Measurements from ENCODE around the gene IFITM2.
"Not testable (repeated sequence)": the region's sequence is repeated elsewhere in the genome, so short reads cannot be mapped to it uniquely, and the experiment has no call there.

Gene IFITM2

GRCh38 chr11:282171-282570 is 25.4 kb upstream of the IFITM2 start:
- TF ChIP-seq CTCF (IDR thresholded peaks at IDR 0.05; ENCODE audit: low read depth, low read length, missing control alignments) = no peak
- no peak overlapping the region for H3K4me3 ChIP-seq (ENCODE audit: low read depth, low read length)
- DNase-seq (ENCODE audit: low read depth) = no peak
- in situ Hi-C loops (cut with HindIII; ENCODE audit: low sequenced_read_pairs) = no loop called here

GRCh38 chr11:282630-283360 is 24.8 kb upstream of the IFITM2 start:
- TF ChIP-seq CTCF (IDR thresholded peaks at IDR 0.05; ENCODE audit: low read depth, low read length, missing control alignments) = no peak
- in situ Hi-C loops (cut with HindIII; ENCODE audit: low sequenced_read_pairs) = no loop called here
- H3K4me3 ChIP-seq (ENCODE audit: low read depth, low read length) = no peak overlapping the region
- no peak for DNase-seq (ENCODE audit: low read depth)

DNA sequence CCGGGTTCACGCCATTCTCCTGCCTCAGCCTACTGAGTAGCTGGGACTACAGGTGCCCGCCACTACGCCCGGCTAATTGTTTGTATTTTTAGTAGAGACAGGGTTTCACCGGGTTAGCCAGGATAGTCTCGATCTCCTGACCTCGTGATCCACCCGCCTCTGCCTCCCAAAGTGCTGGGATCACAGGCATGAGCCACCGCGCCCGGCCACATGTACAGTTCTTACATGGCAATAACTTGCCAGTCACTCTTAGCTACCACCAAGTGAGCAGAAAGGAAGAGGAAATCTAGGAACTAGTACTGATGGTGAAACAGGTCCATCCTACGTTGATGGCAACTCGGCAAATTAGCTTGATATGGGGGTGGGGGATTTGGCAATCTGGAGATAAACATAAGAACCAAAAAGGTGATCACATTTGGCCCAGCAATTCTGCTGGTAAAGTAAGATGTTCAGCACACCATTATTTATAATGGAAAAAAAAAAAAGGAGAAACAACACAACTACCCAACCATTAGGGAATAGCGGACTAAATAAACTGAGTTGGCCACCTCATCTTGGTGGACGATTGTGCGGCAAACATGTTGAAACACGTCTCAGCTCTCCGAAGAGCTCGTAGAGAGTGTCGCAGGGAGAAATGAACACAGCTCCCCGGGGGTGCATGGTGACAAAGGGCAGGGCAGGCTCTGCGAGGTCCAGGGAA is 24.1 kb upstream of the IFITM2 start:
- no peak for DNase-seq (ENCODE audit: low read depth)
- in situ Hi-C loops (cut with HindIII; ENCODE audit: low sequenced_read_pairs) = no loop called here
- TF ChIP-seq CTCF (IDR thresholded peaks at IDR 0.05; ENCODE audit: low read depth, low read length, missing control alignments) = no peak
- no peak overlapping the region for H3K4me3 ChIP-seq (ENCODE audit: low read depth, low read length)

DNA sequence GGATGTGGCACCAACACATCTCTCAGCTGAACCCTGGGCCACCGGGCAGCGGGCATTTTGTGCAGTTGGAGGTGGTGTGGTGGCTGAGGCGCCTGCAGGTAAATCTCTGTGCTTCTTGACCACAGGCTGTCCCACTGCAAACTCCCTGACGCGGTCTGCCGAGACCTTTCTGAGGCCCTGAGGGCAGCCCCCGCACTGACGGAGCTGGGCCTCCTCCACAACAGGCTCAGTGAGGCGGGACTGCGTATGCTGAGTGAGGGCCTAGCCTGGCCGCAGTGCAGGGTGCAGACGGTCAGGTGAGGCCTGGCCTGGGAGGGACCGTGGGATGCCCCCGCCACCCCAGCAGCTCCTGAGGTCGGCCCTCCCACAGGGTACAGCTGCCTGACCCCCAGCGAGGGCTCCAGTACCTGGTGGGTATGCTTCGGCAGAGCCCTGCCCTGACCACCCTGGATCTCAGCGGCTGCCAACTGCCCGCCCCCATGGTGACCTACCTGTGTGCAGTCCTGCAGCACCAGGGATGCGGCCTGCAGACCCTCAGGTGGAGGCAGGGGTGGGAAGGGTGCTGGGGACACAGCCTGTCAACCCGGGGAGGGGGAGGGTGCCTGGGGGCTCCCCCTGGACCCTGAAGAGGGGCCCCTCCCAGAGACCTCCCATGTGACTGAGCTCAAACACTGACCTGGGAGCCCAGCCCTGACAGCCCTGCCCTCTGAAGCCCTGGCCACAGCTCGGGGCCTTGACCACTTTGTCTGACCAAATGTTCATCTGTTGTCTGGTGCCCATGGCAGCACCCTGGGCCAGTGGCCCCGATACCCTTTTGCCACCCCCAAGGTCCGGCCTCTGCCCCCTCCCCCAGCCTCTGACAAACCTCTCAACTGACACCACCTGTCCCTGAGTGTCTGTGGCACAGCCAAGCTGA is 23.3 kb upstream of the IFITM2 start:
- in situ Hi-C loops (cut with HindIII; ENCODE audit: low sequenced_read_pairs) = no loop called here

DNA sequence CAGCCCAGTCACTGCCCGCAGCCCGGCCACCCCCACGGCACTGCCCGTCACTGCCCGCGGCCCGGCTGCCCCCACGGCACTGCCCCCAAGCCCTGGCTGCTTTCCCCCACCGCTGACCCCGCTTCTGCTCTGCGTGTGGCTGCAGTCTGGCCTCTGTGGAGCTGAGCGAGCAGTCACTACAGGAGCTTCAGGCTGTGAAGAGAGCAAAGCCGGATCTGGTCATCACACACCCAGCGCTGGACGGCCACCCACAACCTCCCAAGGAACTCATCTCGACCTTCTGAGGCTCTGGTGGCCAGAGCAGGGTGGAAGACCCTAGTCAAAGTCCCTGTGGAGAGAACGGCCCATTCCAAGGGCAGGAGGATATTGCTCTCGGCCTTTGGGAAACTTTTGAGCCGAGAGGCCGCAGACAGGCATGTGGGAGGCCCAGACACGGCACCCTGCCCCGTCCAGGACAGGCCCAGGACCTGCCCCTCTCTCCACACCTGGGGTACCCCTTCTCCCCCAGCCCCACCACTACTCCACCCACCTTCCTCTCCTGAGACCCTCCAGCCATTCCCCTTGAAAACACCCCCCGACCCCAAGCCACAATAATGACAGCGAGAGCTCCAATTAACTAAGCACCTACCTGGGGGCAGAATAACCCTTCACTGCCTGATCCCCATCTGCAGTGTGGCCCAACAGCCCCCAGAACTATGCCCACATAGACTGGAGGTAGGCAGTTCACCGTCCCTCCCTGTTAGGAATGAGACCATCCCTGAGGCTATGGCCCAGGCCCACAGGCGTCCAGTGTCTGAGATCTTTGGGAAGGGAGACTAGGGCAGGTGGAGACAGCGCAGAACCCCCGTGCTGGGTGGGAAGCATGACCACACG is 22.4 kb upstream of the IFITM2 start:
- DNase-seq (ENCODE audit: low read depth) = no peak
- in situ Hi-C loops (cut with HindIII; ENCODE audit: low sequenced_read_pairs) = no loop called here
- TF ChIP-seq CTCF (IDR thresholded peaks at IDR 0.05; ENCODE audit: low read depth, low read length, missing control alignments) = no peak
- no peak overlapping the region for H3K4me3 ChIP-seq (ENCODE audit: low read depth, low read length)

More for the DNA sequence above, 23.3 kb upstream of the IFITM2 start:
- no peak for TF ChIP-seq CTCF (IDR thresholded peaks at IDR 0.05; ENCODE audit: low read depth, low read length, missing control alignments)
- DNase-seq (ENCODE audit: low read depth) = no peak
- H3K4me3 ChIP-seq (ENCODE audit: low read depth, low read length) = no peak overlapping the region

DNA sequence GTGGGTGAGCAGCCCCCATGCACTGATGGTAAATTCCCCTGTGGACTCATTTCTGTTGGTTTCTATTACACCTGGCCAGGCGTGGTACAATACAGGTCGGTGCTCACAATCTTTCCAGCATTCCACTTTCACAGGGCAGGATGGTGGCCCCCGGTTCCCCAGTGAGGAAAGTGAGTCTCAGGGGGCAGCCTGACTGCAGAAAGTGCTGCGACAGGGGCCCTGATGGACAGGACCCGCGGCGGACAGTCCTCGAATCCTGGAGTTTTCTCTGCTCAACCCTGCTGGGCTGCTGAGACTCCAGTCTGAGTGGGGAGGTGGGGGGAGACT is 21.8 kb upstream of the IFITM2 start:
- in situ Hi-C loops (cut with HindIII; ENCODE audit: low sequenced_read_pairs) = no loop called here
- no peak for TF ChIP-seq CTCF (IDR thresholded peaks at IDR 0.05; ENCODE audit: low read depth, low read length, missing control alignments)
- H3K4me3 ChIP-seq (ENCODE audit: low read depth, low read length) = no peak overlapping the region
- no peak for DNase-seq (ENCODE audit: low read depth)

DNA sequence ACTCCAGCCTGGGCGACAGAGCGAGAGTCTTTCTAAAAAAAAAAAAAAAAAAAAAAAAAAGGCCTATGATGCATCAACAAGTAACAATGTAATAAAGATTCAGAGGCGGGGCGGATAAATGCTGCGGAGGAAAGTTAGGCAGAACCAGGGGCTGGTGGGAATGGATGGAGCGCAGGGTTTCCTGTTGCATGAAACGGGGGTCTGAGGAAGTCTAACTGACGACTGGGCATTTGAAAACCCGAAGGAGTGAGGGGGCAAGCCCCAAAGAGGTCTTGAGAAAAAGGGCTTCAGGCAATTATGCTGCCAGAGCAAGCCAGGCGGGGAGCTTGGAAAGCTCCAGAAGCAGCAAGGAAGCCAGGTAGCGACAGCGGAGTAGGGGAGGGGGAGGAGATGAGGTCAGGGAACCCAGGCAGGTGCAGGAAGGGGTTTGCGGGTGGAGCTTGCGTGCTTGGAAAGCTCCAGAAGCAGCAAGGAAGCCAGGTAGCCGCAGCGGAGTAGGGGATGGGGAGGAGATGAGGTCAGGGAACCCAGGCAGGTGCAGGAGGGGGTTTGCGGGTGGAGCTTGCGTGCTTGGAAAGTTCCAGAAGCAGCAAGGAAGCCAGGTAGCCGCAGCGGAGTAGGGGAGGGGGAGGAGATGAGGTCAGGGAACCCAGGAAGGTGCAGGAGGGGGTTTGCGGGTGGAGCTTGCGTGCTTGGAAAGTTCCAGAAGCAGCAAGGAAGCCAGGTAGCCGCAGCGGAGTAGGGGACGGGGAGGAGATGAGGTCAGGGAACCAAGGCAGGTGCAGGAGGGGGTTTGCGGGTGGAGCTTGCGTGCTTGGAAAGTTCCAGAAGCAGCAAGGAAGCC is 20.4 kb upstream of the IFITM2 start:
- in situ Hi-C loops (cut with HindIII; ENCODE audit: low sequenced_read_pairs); DNase-seq (ENCODE audit: low read depth): not testable (repeated sequence)

More for the DNA sequence above, 20.4 kb upstream of the IFITM2 start:
- not testable (repeated sequence) for H3K4me3 ChIP-seq (ENCODE audit: low read depth, low read length)
